ENCODE results near the gene NLRC5. TPM values are rescaled to one million over a fixed set of nuclear protein-coding genes. Genes with fewer than 3 reads are reported as not detected.
"Not testable (repeated sequence)": the region's sequence is repeated elsewhere in the genome, so short reads cannot be mapped to it uniquely, and the experiment has no call there.

The NLRC5 gene
- total RNA-seq, 1 experiment from 2014 or later, result 1.6 TPM

DNA sequence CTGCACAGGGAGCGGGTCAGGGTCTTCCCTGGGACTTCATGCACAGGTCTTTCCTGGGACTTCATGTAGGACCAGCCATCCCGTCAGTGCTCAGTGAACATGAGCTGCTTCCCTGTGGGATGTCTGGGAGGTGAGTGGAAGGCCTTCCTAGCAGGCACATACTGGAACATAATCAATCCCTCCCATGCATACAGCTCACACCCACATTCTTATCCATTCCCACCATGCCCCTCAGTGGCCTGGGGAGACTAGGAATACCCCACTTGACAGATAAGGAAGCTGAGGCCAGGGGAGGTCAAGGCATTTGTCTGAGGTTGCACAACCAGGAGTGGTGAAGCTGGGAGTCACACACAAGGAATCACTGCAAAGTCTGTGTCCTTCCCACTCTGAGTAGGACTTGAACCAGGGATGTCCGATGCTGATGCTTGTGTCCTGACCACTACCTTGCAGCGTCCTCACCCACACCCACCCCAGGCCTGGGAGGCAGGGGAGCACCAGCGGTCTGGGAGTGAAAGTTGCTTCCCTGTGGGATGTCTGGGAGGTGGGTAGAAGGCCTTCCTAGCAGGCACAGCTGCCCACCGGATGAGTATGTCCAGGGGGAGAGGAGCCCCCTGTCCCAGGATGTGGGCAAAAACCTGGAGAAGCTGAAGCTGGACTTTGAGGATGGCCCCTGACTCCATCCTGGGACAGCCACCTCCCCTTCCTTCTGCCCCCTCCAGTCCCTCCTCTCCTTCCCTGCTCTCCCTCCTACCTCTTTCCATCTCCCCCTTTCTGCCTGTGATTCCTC, 1.0 kb upstream of the NLRC5 start:
- Mint-ChIP-seq H3K27me3 (ENCODE audit: insufficient read depth, unreplicated experiment) (peaks cover 3% of the 10 kb centered on the region), H3K4me3 (ENCODE audit: unreplicated experiment) (peak overlapping the region; percentile 88), H3K4me1 (ENCODE audit: low read depth, unreplicated experiment) (peaks cover 15% of the 10 kb centered on the region), H3K27ac (ENCODE audit: unreplicated experiment) (no peak overlapping the region), H3K36me3 (ENCODE audit: insufficient read depth, unreplicated experiment) (no peaks in the 10 kb centered on the region), H3K9me3 (ENCODE audit: unreplicated experiment) (no peaks in the 10 kb centered on the region)
- TF ChIP-seq, protein P1, sequence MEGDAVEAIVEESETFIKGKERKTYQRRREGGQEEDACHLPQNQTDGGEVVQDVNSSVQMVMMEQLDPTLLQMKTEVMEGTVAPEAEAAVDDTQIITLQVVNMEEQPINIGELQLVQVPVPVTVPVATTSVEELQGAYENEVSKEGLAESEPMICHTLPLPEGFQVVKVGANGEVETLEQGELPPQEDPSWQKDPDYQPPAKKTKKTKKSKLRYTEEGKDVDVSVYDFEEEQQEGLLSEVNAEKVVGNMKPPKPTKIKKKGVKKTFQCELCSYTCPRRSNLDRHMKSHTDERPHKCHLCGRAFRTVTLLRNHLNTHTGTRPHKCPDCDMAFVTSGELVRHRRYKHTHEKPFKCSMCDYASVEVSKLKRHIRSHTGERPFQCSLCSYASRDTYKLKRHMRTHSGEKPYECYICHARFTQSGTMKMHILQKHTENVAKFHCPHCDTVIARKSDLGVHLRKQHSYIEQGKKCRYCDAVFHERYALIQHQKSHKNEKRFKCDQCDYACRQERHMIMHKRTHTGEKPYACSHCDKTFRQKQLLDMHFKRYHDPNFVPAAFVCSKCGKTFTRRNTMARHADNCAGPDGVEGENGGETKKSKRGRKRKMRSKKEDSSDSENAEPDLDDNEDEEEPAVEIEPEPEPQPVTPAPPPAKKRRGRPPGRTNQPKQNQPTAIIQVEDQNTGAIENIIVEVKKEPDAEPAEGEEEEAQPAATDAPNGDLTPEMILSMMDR (IDR thresholded peaks at IDR 0.05; ENCODE audit: insufficient read depth in 1 of 2, low read depth in 1 of 2, low read length in 1 of 2, severe bottlenecking in 1 of 2, unreplicated experiment in 1 of 2), result no peak
- H3K4me3 ChIP-seq (ENCODE audit: low read depth, low read length), result no peak overlapping the region
- BruUV-seq (replicated peaks), result no TSS peak
- intact Hi-C loops (cut with micrococcal nuclease; ENCODE audit: unreplicated experiment), result no loop called here
- POLR2A ChIA-PET, result no interaction called here
- CTCF ChIA-PET, result no interaction called here
- 0 out of 2 replicates have a peak, but pooled peaks cover 2% of the 10 kb centered on the region for H3K36me3 ChIP-seq (ENCODE audit: control insufficient read depth, insufficient read depth, low read length)
- peaks cover 10% of the 10 kb centered on the region for H3K4me1 ChIP-seq
- H3K27me3 ChIP-seq (replicated peaks; ENCODE audit: control insufficient read depth, insufficient read depth, low read length), result peaks cover 3% of the 10 kb centered on the region; the same call in 1 of the 2 replicates
- DNase-seq, result peak in 1 of 2 experiments; percentile 27
- no peaks in the 10 kb centered on the region for H3K9me3 ChIP-seq

DNA sequence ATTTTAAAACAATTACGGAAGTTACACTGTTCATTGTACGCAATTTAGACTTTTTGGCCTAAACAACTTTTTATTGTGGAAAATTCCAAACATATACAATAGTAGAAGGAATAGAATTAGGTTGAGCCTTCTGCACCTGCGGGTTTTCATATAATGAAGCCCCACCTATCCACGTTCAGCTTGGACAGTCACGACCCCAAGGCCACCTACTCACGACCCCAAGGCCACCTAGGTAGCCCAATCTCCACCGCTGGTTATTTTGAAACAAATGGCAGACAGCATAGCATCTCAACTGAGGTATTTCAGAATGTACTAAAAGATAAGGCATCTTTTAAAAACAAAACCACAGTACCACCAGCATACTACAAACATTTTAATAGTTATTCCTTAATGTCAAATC, 631 bp downstream of the NLRC5 start:
- BruUV-seq (replicated peaks), result no TSS peak
- H3K9me3 Mint-ChIP-seq (ENCODE audit: unreplicated experiment), result no peaks in the 10 kb centered on the region
- peaks cover 7% of the 10 kb centered on the region for H3K4me1 Mint-ChIP-seq (ENCODE audit: low read depth, unreplicated experiment)
- intact Hi-C loops (cut with micrococcal nuclease; ENCODE audit: unreplicated experiment), result no loop called here
- DNase-seq, result peak in 1 of 2 experiments; percentile 14
- Histone ChIP-seq H3K36me3 (ENCODE audit: control insufficient read depth, insufficient read depth, low read length) (0 out of 2 replicates have a peak, but pooled peaks cover 2% of the 10 kb centered on the region), H3K9me3 (no peaks in the 10 kb centered on the region), H3K27me3 (replicated peaks; ENCODE audit: control insufficient read depth, insufficient read depth, low read length) (peaks cover 4% of the 10 kb centered on the region; the same call in 1 of the 2 replicates), H3K4me3 (ENCODE audit: low read depth, low read length) (peak overlapping the region; percentile 84), H3K4me1 (0 out of 2 replicates have a peak, but pooled peaks cover 3% of the 10 kb centered on the region)
- H3K4me3 Mint-ChIP-seq (ENCODE audit: unreplicated experiment), result peak overlapping the region; percentile 88
- H3K36me3 Mint-ChIP-seq (ENCODE audit: insufficient read depth, unreplicated experiment), result no peaks in the 10 kb centered on the region
- H3K27me3 Mint-ChIP-seq (ENCODE audit: insufficient read depth, unreplicated experiment), result peaks cover 5% of the 10 kb centered on the region
- CTCF ChIA-PET, result interaction anchor here (0.9 kb wide), 1 partner anchor 56 kb away, joined by 3 read pairs; no protein-coding TSS in a partner anchor
- POLR2A ChIA-PET, result no interaction called here
- H3K27ac Mint-ChIP-seq (ENCODE audit: unreplicated experiment), result no peak overlapping the region
- TF ChIP-seq, protein P1 (IDR thresholded peaks at IDR 0.05; ENCODE audit: insufficient read depth in 1 of 2, low read depth in 1 of 2, low read length in 1 of 2, severe bottlenecking in 1 of 2, unreplicated experiment in 1 of 2), result no peak

DNA sequence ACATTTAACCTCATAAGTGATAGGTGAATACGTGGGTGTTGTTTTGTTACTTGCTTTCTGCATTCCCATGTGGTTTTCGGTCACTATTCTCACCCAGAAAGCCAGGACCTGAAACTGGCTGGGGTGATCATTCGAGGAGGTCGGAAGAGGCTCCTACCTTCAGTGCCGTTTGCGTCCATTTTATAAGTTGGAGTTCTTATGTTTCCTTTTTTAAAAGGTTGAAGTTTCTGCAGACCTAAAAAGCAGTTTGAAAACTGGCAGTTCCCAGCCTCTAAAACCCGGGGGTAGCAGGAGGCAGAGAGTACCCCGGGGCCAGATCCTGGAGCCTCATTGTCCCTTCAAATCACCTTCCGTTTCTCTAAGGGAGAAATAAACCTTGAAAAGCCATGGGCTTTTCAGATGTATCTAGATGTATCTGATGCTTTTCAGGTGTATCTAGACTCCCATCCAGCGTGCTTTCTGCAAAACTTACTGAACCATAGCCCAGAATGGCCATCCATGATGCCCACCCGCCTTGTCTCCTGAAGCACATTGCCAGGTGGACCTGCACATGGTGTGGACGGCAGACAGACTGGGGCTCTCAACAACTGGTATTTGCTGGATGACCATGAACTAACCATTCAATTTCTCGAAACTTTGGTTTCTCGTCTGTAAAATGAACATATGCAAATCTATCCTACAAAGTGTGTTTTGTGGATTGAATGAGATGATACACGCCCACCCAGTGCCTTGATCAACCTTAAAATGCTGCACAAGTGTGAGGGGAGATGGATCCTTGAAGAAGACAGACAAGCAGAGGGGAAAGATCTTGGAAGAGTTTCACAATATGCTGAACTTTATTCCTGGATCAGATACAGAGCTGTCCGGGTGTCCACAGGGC, 1.3 kb downstream of the NLRC5 start:
- H3K4me3 Mint-ChIP-seq (ENCODE audit: unreplicated experiment), result peak overlapping the region; percentile 88
- H3K4me3 ChIP-seq (ENCODE audit: low read depth, low read length), result no peak overlapping the region
- ChIA-PET CTCF (interaction anchor here (0.7 kb wide), 1 partner anchor 1151 kb away, joined by 5 read pairs; no protein-coding TSS in a partner anchor), POLR2A (no interaction called here)
- H3K9me3 ChIP-seq, result no peaks in the 10 kb centered on the region
- peaks cover 4% of the 10 kb centered on the region for H3K27me3 ChIP-seq (replicated peaks; ENCODE audit: control insufficient read depth, insufficient read depth, low read length)
- peaks cover 7% of the 10 kb centered on the region for H3K4me1 Mint-ChIP-seq (ENCODE audit: low read depth, unreplicated experiment)
- H3K36me3 Mint-ChIP-seq (ENCODE audit: insufficient read depth, unreplicated experiment), result no peaks in the 10 kb centered on the region
- H3K36me3 ChIP-seq (ENCODE audit: control insufficient read depth, insufficient read depth, low read length), result 0 out of 2 replicates have a peak, but pooled peaks cover 2% of the 10 kb centered on the region
- no TSS peak for BruUV-seq (replicated peaks)
- no peak overlapping the region for H3K27ac Mint-ChIP-seq (ENCODE audit: unreplicated experiment)
- 0 out of 2 replicates have a peak, but pooled peaks cover 3% of the 10 kb centered on the region for H3K4me1 ChIP-seq
- TF ChIP-seq, protein P1 (IDR thresholded peaks at IDR 0.05; ENCODE audit: insufficient read depth in 1 of 2, low read depth in 1 of 2, low read length in 1 of 2, severe bottlenecking in 1 of 2, unreplicated experiment in 1 of 2), result no peak
- H3K9me3 Mint-ChIP-seq (ENCODE audit: unreplicated experiment), result no peaks in the 10 kb centered on the region
- peak in 1 of 2 experiments; percentile 5 for DNase-seq
- H3K27me3 Mint-ChIP-seq (ENCODE audit: insufficient read depth, unreplicated experiment), result peaks cover 5% of the 10 kb centered on the region
- intact Hi-C loops (cut with micrococcal nuclease; ENCODE audit: unreplicated experiment), result no loop called here

DNA sequence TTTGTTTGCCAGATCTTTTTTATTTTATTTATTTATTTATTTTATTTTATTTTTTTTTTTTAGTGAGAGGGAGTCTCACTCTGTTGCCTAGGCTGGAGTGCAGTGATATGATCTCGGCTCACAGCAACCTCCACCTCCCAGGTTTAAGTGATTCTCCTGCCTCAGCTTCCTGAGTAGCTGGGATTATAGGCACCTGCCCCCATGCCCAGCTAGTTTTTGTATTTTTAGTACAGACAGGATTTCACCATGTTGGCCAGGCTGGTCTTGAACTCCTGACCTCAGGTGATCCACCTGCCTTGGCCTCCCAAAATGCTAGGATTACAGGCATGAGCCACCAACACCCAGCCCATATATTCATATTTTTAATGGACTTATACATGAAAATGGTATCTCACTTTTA, 3.1 kb downstream of the NLRC5 start:
- H3K4me3 ChIP-seq (ENCODE audit: low read depth, low read length); BruUV-seq (replicated peaks); CTCF ChIA-PET; H3K9me3 Mint-ChIP-seq (ENCODE audit: unreplicated experiment); DNase-seq; H3K36me3 ChIP-seq (ENCODE audit: control insufficient read depth, insufficient read depth, low read length); POLR2A ChIA-PET; H3K27ac Mint-ChIP-seq (ENCODE audit: unreplicated experiment); H3K27me3 ChIP-seq (replicated peaks; ENCODE audit: control insufficient read depth, insufficient read depth, low read length); H3K4me3 Mint-ChIP-seq (ENCODE audit: unreplicated experiment); H3K4me1 Mint-ChIP-seq (ENCODE audit: low read depth, unreplicated experiment); H3K9me3 ChIP-seq; H3K4me1 ChIP-seq; H3K27me3 Mint-ChIP-seq (ENCODE audit: insufficient read depth, unreplicated experiment); H3K36me3 Mint-ChIP-seq (ENCODE audit: insufficient read depth, unreplicated experiment); intact Hi-C loops (cut with micrococcal nuclease; ENCODE audit: unreplicated experiment): not testable (repeated sequence)
